ENCODE measurements around the gene NTHL1. TPM values are rescaled to one million over a fixed set of nuclear protein-coding genes. Genes with fewer than 3 reads are reported as not detected.

The NTHL1 gene
- total and polyA plus RNA-seq, 2 of the 13 experiments (the other 11 are each of a cell fraction or from before 2014, with no cell fraction given), result 47.5 to 64.9 TPM

DNA sequence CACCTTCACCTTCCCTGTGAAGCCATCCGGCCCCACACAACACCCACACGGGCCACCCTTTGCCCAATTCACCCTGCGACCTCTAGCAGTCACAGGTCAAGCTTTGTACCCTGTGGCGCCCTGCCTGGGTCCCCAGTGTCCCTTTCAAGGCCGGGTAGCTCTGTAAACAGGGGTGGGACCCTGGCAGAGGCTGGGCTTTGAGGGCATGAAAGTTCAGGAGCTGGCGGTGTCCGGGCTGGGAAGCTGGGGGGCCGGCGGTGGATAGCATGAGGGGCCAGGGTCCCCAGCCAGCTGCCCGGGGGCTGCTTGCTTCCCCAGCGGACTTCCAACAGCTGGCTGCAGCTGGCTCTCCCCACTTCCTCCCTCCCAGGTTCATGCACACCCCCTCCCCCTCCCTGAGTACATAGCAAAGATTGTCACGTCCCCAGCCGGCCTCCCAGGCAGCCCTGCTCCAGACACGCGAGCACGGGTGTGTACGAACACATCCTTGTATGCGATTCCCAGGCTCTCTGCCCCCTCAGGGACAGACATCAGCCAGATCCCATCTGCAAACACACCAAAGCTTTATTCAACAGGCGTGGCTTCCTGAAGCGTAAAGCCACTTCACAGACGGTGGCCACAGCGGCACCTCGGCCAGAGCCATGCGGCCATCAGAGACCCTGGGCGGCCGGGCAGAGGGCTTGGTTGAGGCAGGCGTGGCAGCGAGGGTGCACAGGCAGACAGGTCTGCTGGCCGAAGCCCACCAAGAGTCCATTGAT is 8.2 kb downstream of the NTHL1 start (continued):
- TF ChIP-seq, protein P1, sequence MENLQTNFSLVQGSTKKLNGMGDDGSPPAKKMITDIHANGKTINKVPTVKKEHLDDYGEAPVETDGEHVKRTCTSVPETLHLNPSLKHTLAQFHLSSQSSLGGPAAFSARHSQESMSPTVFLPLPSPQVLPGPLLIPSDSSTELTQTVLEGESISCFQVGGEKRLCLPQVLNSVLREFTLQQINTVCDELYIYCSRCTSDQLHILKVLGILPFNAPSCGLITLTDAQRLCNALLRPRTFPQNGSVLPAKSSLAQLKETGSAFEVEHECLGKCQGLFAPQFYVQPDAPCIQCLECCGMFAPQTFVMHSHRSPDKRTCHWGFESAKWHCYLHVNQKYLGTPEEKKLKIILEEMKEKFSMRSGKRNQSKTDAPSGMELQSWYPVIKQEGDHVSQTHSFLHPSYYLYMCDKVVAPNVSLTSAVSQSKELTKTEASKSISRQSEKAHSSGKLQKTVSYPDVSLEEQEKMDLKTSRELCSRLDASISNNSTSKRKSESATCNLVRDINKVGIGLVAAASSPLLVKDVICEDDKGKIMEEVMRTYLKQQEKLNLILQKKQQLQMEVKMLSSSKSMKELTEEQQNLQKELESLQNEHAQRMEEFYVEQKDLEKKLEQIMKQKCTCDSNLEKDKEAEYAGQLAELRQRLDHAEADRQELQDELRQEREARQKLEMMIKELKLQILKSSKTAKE (CRISPR knock-in tag; IDR thresholded peaks at IDR 0.05; ENCODE audit: borderline replicate concordance), result peak; percentile 97
- TF ChIP-seq, protein P2, sequence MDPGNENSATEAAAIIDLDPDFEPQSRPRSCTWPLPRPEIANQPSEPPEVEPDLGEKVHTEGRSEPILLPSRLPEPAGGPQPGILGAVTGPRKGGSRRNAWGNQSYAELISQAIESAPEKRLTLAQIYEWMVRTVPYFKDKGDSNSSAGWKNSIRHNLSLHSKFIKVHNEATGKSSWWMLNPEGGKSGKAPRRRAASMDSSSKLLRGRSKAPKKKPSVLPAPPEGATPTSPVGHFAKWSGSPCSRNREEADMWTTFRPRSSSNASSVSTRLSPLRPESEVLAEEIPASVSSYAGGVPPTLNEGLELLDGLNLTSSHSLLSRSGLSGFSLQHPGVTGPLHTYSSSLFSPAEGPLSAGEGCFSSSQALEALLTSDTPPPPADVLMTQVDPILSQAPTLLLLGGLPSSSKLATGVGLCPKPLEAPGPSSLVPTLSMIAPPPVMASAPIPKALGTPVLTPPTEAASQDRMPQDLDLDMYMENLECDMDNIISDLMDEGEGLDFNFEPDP (CRISPR knock-in tag; conservative IDR thresholded peaks at IDR 0.05), result no peak
- TF ChIP-seq, protein P3, sequence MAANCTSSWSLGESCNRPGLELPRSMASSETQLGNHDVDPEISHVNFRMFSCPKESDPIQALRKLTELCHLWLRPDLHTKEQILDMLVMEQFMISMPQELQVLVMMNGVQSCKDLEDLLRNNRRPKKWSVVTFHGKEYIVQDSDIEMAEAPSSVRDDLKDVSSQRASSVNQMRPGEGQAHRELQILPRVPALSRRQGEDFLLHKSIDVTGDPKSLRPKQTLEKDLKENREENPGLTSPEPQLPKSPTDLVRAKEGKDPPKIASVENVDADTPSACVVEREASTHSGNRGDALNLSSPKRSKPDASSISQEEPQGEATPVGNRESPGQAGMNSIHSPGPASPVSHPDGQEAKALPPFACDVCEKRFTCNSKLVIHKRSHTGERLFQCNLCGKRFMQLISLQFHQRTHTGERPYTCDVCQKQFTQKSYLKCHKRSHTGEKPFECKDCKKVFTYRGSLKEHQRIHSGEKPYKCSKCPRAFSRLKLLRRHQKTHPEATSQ (CRISPR knock-in tag; IDR thresholded peaks at IDR 0.05; ENCODE audit: borderline replicate concordance), result peak; percentile 67; the same call in 1 of the 2 replicates
- no peak for TF ChIP-seq ZNF850 (CRISPR knock-in tag; conservative IDR thresholded peaks at IDR 0.05)
- no peak for TF ChIP-seq IRX3 (CRISPR knock-in tag; IDR thresholded peaks at IDR 0.05; ENCODE audit: borderline replicate concordance, low read depth)
- TF ChIP-seq, protein P4, sequence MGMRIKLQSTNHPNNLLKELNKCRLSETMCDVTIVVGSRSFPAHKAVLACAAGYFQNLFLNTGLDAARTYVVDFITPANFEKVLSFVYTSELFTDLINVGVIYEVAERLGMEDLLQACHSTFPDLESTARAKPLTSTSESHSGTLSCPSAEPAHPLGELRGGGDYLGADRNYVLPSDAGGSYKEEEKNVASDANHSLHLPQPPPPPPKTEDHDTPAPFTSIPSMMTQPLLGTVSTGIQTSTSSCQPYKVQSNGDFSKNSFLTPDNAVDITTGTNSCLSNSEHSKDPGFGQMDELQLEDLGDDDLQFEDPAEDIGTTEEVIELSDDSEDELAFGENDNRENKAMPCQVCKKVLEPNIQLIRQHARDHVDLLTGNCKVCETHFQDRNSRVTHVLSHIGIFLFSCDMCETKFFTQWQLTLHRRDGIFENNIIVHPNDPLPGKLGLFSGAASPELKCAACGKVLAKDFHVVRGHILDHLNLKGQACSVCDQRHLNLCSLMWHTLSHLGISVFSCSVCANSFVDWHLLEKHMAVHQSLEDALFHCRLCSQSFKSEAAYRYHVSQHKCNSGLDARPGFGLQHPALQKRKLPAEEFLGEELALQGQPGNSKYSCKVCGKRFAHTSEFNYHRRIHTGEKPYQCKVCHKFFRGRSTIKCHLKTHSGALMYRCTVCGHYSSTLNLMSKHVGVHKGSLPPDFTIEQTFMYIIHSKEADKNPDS (CRISPR knock-in tag; IDR thresholded peaks at IDR 0.05), result no peak
- TF ChIP-seq NFE2 (CRISPR knock-in tag; IDR thresholded peaks at IDR 0.05), result no peak
- peak; percentile 52; the same call in 1 of the 2 replicates for TF ChIP-seq KDM4B (CRISPR knock-in tag; IDR thresholded peaks at IDR 0.05)
- TF ChIP-seq ZNF282 (IDR thresholded peaks at IDR 0.05; ENCODE audit: partially characterized antibody), result no peak
- TF ChIP-seq HNRNPL (IDR thresholded peaks at IDR 0.05; ENCODE audit: low read depth, low read length), result peak; percentile 100
- TF ChIP-seq KAT8 (CRISPR knock-in tag; IDR thresholded peaks at IDR 0.05), result peak; percentile 65; the same call in 1 of the 2 replicates
- TF ChIP-seq ZNF138 (CRISPR knock-in tag; IDR thresholded peaks at IDR 0.05; ENCODE audit: low read depth), result no peak
- TF ChIP-seq SIX1 (CRISPR knock-in tag; IDR thresholded peaks at IDR 0.05; ENCODE audit: borderline replicate concordance), result no peak
- TF ChIP-seq, protein P5, sequence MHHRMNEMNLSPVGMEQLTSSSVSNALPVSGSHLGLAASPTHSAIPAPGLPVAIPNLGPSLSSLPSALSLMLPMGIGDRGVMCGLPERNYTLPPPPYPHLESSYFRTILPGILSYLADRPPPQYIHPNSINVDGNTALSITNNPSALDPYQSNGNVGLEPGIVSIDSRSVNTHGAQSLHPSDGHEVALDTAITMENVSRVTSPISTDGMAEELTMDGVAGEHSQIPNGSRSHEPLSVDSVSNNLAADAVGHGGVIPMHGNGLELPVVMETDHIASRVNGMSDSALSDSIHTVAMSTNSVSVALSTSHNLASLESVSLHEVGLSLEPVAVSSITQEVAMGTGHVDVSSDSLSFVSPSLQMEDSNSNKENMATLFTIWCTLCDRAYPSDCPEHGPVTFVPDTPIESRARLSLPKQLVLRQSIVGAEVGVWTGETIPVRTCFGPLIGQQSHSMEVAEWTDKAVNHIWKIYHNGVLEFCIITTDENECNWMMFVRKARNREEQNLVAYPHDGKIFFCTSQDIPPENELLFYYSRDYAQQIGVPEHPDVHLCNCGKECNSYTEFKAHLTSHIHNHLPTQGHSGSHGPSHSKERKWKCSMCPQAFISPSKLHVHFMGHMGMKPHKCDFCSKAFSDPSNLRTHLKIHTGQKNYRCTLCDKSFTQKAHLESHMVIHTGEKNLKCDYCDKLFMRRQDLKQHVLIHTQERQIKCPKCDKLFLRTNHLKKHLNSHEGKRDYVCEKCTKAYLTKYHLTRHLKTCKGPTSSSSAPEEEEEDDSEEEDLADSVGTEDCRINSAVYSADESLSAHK (CRISPR knock-in tag; IDR thresholded peaks at IDR 0.05; ENCODE audit: borderline replicate concordance), result no peak
- TF ChIP-seq, protein P6, sequence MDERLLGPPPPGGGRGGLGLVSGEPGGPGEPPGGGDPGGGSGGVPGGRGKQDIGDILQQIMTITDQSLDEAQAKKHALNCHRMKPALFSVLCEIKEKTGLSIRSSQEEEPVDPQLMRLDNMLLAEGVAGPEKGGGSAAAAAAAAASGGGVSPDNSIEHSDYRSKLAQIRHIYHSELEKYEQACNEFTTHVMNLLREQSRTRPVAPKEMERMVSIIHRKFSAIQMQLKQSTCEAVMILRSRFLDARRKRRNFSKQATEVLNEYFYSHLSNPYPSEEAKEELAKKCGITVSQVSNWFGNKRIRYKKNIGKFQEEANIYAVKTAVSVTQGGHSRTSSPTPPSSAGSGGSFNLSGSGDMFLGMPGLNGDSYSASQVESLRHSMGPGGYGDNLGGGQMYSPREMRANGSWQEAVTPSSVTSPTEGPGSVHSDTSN (CRISPR knock-in tag; IDR thresholded peaks at IDR 0.05), result no peak
- TF ChIP-seq ZNF792 (CRISPR knock-in tag; IDR thresholded peaks at IDR 0.05), result peak; percentile 66
- TF ChIP-seq ZNF816 (CRISPR knock-in tag; IDR thresholded peaks at IDR 0.05; ENCODE audit: borderline replicate concordance), result peak; percentile 52; the same call in 1 of the 2 replicates
